Measurements from ENCODE around the gene MST1. TPM values are rescaled to one million over a fixed set of nuclear protein-coding genes. Genes with fewer than 3 reads are reported as not detected.

The MST1 gene
- total and polyA plus RNA-seq, 2 of the 8 experiments (the other 6 are each of a cell fraction or from before 2014, with no cell fraction given): 6.2 to 9.5 TPM

GRCh38 chr3:49670940-49671290 is 18.4 kb downstream of the MST1 start (continued):
- TF ChIP-seq NANOG (IDR thresholded peaks at IDR 0.05; ENCODE audit: insufficient read depth, low read depth, low read length, poor library complexity, severe bottlenecking) (no peak), CHD7 (IDR thresholded peaks at IDR 0.05; ENCODE audit: insufficient replicate concordance, low read length) (no peak), POLR2AphosphoS5 (IDR thresholded peaks at IDR 0.05; ENCODE audit: low read depth, low read length) (no peak), RAD21 (IDR thresholded peaks at IDR 0.05 in 1 of 2, conservative IDR thresholded peaks at IDR 0.05 in 1 of 2; ENCODE audit: low read depth in 2 of 2, low read length in 2 of 2) (no peak)
